Endothelial cell of umbilical vein (primary cell): ENCODE data around the gene CETP. TPM values are rescaled to one million over a fixed set of nuclear protein-coding genes. Genes with fewer than 3 reads are reported as not detected.

Source experiments
- BruUV-seq: library from RNA; stranded (reverse); fragments of 400-500 nt; replicated peaks from 2 replicates; lab custom pipeline; 2021; lab: Mats Ljungman, UMichigan
- CTCF ChIA-PET: fragments of 300-600, 350-600 bp; sonication (Branson Sonifier 250); formaldehyde crosslinking; loops from one replicate; lab custom pipeline; 2021; ENCODE audit warnings: antibody characterized with exemption, inconsistent platforms; lab: Charles Lee
- POLR2A ChIA-PET: fragments of 300-600, 350-600 bp; sonication (Branson Sonifier 250); formaldehyde crosslinking; loops from one replicate; lab custom pipeline; 2021; ENCODE audit warnings: antibody characterized with exemption, inconsistent platforms; lab: Charles Lee
- DNase-seq: peaks from one replicate; pipeline ENCODE4 v3.0.0-alpha.2; 2011; ENCODE audit warnings: low read depth, low spot score
- FAIRE-seq: peaks from 2 replicates; lab custom pipeline; 2011; peaks lifted over from hg19 to GRCh38; lab: Jason Lieb, UNC
- H2AFZ ChIP-seq: 2 replicates; pipeline ENCODE4 v1.6.0; 2012; ENCODE audit warnings: low read depth, low read length, control low read depth, inconsistent platforms
- H3K27ac ChIP-seq: 2 replicates; pipeline ENCODE4 v1.5.1; 2011; ENCODE audit warnings: low read depth, mild to moderate bottlenecking, control low read depth, low read length, moderate library complexity; ENCODE audit not compliant: insufficient read depth
- H3K27me3 ChIP-seq, 2 experiments: 2 replicates each; pipeline versions ENCODE4 v1.6.0 to v1.6.1; 2011; ENCODE audit warnings: low read length in 2 of 2, mixed read lengths in 1 of 2; ENCODE audit not compliant: control insufficient read depth in 2 of 2, insufficient read depth in 2 of 2
- H3K36me3 ChIP-seq, 2 experiments: 2 replicates in 1 of 2; 3 replicates in 1 of 2; pipeline ENCODE4 v1.5.1; 2011; ENCODE audit warnings: low read length in 2 of 2, mild to moderate bottlenecking in 1 of 2, moderate library complexity in 1 of 2; ENCODE audit not compliant: control insufficient read depth in 2 of 2, insufficient read depth in 2 of 2; ENCODE audit errors: extremely low read depth in 1 of 2
- H3K4me1 ChIP-seq: 3 replicates; pipeline ENCODE4 v1.5.1; 2011; ENCODE audit warnings: mild to moderate bottlenecking, low read length; ENCODE audit not compliant: control insufficient read depth, insufficient read depth; ENCODE audit errors: extremely low read depth
- H3K4me2 ChIP-seq: 2 replicates; pipeline ENCODE4 v1.6.1; 2011; ENCODE audit warnings: low read length, control low read depth, mixed read lengths; ENCODE audit not compliant: insufficient read depth
- H3K4me3 ChIP-seq, 3 experiments: fragments of 200-600 bp in 1 of 3; sonication (generic), shearing (Covaris generic) in 1 of 3; replicated peaks in 1 of 3; 2 replicates each; pipeline ENCODE4 v1.5.1; 2011 to 2016; ENCODE audit warnings: control low read depth in 3 of 3, low read length in 3 of 3, mild to moderate bottlenecking in 2 of 3, inconsistent platforms in 1 of 3, low read depth in 1 of 3, moderate library complexity in 1 of 3; ENCODE audit not compliant: insufficient read depth in 1 of 3
- H3K79me2 ChIP-seq: 2 replicates; pipeline ENCODE4 v1.6.0; 2012; ENCODE audit warnings: low read length, inconsistent platforms; ENCODE audit not compliant: control insufficient read depth, insufficient read depth
- H3K9ac ChIP-seq: replicated peaks from 2 replicates; pipeline ENCODE3; 2011; ENCODE audit warnings: low read length, control low read depth; ENCODE audit not compliant: insufficient read depth; ENCODE audit errors: extremely low read depth
- H3K9me1 ChIP-seq: replicated peaks from 3 replicates; pipeline ENCODE4 v1.6.0; 2011; ENCODE audit warnings: mild to moderate bottlenecking, low read length; ENCODE audit not compliant: control insufficient read depth, insufficient read depth; ENCODE audit errors: extremely low read depth
- H3K9me3 ChIP-seq: replicated peaks from 2 replicates; pipeline ENCODE4 v1.5.1; 2012; ENCODE audit warnings: low read length, inconsistent platforms; ENCODE audit not compliant: control insufficient read depth, insufficient read depth
- H4K20me1 ChIP-seq: replicated peaks from 2 replicates; pipeline ENCODE3; 2011; ENCODE audit warnings: mild to moderate bottlenecking, low read length; ENCODE audit not compliant: control insufficient read depth, insufficient read depth; ENCODE audit errors: extremely low read depth
- EZH2 ChIP-seq: IDR thresholded peaks from 2 replicates; pipeline ENCODE4 v1.6.1; 2012; ENCODE audit warnings: borderline replicate concordance, low read depth, mild to moderate bottlenecking, moderate library complexity, low read length, inconsistent platforms; ENCODE audit not compliant: severe bottlenecking
- FOS ChIP-seq: IDR thresholded peaks from 2 replicates; pipeline ENCODE4 v1.6.1; 2011; ENCODE audit warnings: mild to moderate bottlenecking, low read length, moderate library complexity, borderline replicate concordance; ENCODE audit not compliant: insufficient read depth
- GATA2 ChIP-seq: IDR thresholded peaks from 2 replicates; pipeline ENCODE4 v1.7.0; 2011; ENCODE audit warnings: low read depth, mild to moderate bottlenecking, moderate library complexity, mixed read lengths, low read length; ENCODE audit not compliant: insufficient read length, insufficient read depth
- MYC ChIP-seq: IDR thresholded peaks from one replicate; pipeline ENCODE4 v1.6.1; 2011; ENCODE audit warnings: mild to moderate bottlenecking, low read depth, low read length
- POLR2A ChIP-seq: IDR thresholded peaks from 2 replicates; pipeline ENCODE4 v1.6.1; 2012; ENCODE audit warnings: low read depth, mild to moderate bottlenecking, control low read depth, low read length
- POLR2AphosphoS5 ChIP-seq: IDR thresholded peaks from 2 replicates; pipeline ENCODE4 v1.6.1; 2012; ENCODE audit warnings: low read depth, mild to moderate bottlenecking, control low read depth, low read length, moderate library complexity; ENCODE audit not compliant: insufficient read depth
- dilution Hi-C: fragments of 300-500 bp; cut with MboI; formaldehyde crosslinking; loops from one replicate; pipeline ENCODE4 v1.15.0; 2019; ENCODE audit warnings: low sequenced_read_pairs; ENCODE audit not compliant: extremely low pct_ligation_motif_present
- intact Hi-C: fragments of 100-400 bp; cut with micrococcal nuclease; formaldehyde crosslinking; loops from one replicate; pipeline ENCODE4 v1.10.0; 2022
- polyA plus RNA-seq, 4 experiments: library from polyadenylated mRNA; depleted of rRNA in 3 of 4; stranded (reverse) in 3 of 4; unstranded in 1 of 4; fragments of >200 nt; gene quantifications; 2 replicates each; pipeline versions ENCODE4 v1.2.1 to v1.2.3, GENCODE V29; 2011 to 2012; ENCODE audit warnings: missing spikeins in 1 of 4
- total RNA-seq: library from RNA; stranded (reverse); gene quantifications from 2 replicates; pipeline ENCODE4 v1.2.3, GENCODE V29; 2021
- TF ChIP-seq, protein P1 (sequence below): IDR thresholded peaks from 2 replicates; pipeline ENCODE4 v1.6.1; 2011; ENCODE audit not compliant: insufficient read depth, insufficient read length

CETP gene
- total and polyA plus RNA-seq, 2 donors (not counting 3 experiments of a cell fraction or from before 2014, with no cell fraction given), result 2.2 to 2.8 TPM

- DNase-seq, result no peak
Measured at GRCh38 chr16:56930486-56931270, 31.1 kb upstream of the CETP start.

GRCh38 chr16:56931271-56931891, 30.4 kb upstream of the CETP start:
- Histone ChIP-seq H3K9ac (peak overlapping the region; percentile 94), H3K79me2 (peaks cover 40% of the 10 kb centered on the region), H4K20me1 (peaks cover 19% of the 10 kb centered on the region), H3K9me3 (no peaks in the 10 kb centered on the region), H3K4me2 (peak overlapping the region; percentile 18), H2AFZ (peak overlapping the region; percentile 28), H3K4me3 (peak overlapping the region in 2 of 3 experiments; percentile 27 to 30), H3K4me1 (peaks cover 26% of the 10 kb centered on the region), H3K27ac (peak overlapping the region; percentile 62), H3K27me3 (no peaks in the 10 kb centered on the region), H3K9me1 (no peaks in the 10 kb centered on the region), H3K36me3 (peaks cover 2 to 10% of the 10 kb centered on the region in 2 experiments)
- dilution Hi-C loops (no loop called here), intact Hi-C loops (no loop called here)
- no peak for FAIRE-seq
- CTCF ChIA-PET, result interaction anchor here (1.0 to 1.8 kb wide), 4 partner anchors 62 to 148 kb away, joined by 3 to 4 read pairs (median 3); no protein-coding TSS in a partner anchor
- no peak for DNase-seq
- TF ChIP-seq GATA2 (no peak), MYC (no peak), POLR2AphosphoS5 (no peak)
- TF ChIP-seq, protein P1, sequence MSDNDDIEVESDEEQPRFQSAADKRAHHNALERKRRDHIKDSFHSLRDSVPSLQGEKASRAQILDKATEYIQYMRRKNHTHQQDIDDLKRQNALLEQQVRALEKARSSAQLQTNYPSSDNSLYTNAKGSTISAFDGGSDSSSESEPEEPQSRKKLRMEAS, result no peak
- TSS peak; percentile 98 for BruUV-seq
- POLR2A ChIA-PET, result interaction anchor here (0.8 to 1.5 kb wide), 4 partner anchors 11 to 80 kb away, joined by 3 to 7 read pairs (median 3); no protein-coding TSS in a partner anchor

More at GRCh38 chr16:56930486-56931270, 31.1 kb upstream of the CETP start:
- no peak overlapping the region for H3K4me3 ChIP-seq
- no peak for FAIRE-seq
- H3K4me2 ChIP-seq, result no peak overlapping the region
- intact Hi-C loops (no loop called here), dilution Hi-C loops (no loop called here)
- no peak overlapping the region for H3K9ac ChIP-seq
- TF ChIP-seq FOS (no peak), GATA2 (no peak), POLR2A (no peak), EZH2 (no peak)
- no peaks in the 10 kb centered on the region for H3K27me3 ChIP-seq
- no peaks in the 10 kb centered on the region for H3K9me1 ChIP-seq
- H3K27ac ChIP-seq, result no peak overlapping the region
- BruUV-seq, result no TSS peak
- H4K20me1 ChIP-seq, result peaks cover 19% of the 10 kb centered on the region
- H3K36me3 ChIP-seq, result peaks cover 0 to 6% of the 10 kb centered on the region in 2 experiments
- no peaks in the 10 kb centered on the region for H3K9me3 ChIP-seq
- H3K79me2 ChIP-seq, result peaks cover 35% of the 10 kb centered on the region
- peaks cover 26% of the 10 kb centered on the region for H3K4me1 ChIP-seq
- H2AFZ ChIP-seq, result no peak overlapping the region
- ChIA-PET CTCF (interaction anchor here (1.0 to 1.8 kb wide), 3 partner anchors 62 to 137 kb away, joined by 3 to 8 read pairs (median 4); no protein-coding TSS in a partner anchor), POLR2A (interaction anchor here (1.2 to 1.5 kb wide), 2 partner anchors 10 to 80 kb away, joined by 3 to 7 read pairs; no protein-coding TSS in a partner anchor)
